Measurements from ENCODE around the gene MACIR. TPM values are rescaled to one million over a fixed set of nuclear protein-coding genes. Genes with fewer than 3 reads are reported as not detected.

MACIR gene
- total and polyA plus RNA-seq, 2 of the 13 experiments (the other 11 are each of a cell fraction or from before 2014, with no cell fraction given), result 2.4 to 4.4 TPM

DNA sequence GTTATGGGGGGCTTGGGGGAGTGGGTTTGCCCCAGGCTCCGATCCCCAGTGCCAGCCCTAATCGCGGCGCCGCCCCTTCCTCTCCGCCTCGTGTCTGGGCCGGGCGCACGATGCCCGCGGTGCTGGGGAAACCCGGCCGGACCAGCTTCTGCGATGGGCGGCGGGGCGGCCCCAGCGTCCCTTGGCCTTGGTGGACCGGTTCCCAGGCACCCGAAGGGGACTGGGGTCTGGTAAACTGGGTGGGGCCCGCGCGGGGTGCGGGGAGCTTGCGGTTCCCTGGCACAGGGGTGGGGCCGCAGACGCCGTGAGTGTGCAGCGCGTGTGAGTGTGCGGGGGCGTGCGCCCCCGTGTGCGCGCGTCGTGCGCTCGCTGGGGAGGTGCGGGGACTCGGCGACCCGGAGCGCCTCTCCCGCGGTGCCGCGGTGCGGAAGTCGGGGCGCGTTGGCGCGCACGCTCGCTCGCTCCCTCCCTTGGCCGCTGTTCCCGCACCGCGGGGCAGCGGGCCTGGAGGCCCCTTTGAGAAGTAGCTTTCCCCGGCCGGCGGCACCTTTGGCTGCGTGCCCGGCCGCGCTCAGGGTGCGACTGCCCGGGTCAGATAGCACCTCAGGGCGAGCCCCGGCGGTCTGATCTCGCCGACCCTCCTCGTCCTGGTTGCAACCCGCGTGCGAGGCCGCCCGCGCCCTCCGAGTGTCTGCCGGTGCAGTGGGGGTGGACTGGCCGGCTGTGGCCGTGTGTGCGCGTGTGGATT lies 568 bp downstream of the MACIR start (continued):
- TF ChIP-seq, protein P1, sequence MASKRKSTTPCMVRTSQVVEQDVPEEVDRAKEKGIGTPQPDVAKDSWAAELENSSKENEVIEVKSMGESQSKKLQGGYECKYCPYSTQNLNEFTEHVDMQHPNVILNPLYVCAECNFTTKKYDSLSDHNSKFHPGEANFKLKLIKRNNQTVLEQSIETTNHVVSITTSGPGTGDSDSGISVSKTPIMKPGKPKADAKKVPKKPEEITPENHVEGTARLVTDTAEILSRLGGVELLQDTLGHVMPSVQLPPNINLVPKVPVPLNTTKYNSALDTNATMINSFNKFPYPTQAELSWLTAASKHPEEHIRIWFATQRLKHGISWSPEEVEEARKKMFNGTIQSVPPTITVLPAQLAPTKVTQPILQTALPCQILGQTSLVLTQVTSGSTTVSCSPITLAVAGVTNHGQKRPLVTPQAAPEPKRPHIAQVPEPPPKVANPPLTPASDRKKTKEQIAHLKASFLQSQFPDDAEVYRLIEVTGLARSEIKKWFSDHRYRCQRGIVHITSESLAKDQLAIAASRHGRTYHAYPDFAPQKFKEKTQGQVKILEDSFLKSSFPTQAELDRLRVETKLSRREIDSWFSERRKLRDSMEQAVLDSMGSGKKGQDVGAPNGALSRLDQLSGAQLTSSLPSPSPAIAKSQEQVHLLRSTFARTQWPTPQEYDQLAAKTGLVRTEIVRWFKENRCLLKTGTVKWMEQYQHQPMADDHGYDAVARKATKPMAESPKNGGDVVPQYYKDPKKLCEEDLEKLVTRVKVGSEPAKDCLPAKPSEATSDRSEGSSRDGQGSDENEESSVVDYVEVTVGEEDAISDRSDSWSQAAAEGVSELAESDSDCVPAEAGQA (IDR thresholded peaks at IDR 0.05; ENCODE audit: low read depth), result no peak
- TF ChIP-seq, protein P1 (CRISPR knock-in tag; IDR thresholded peaks at IDR 0.05; ENCODE audit: borderline replicate concordance), result no peak; the same call in 1 of the 2 replicates
- no peak for TF ChIP-seq XBP1 (CRISPR knock-in tag; IDR thresholded peaks at IDR 0.05)
- TF ChIP-seq HIVEP1 (CRISPR knock-in tag; IDR thresholded peaks at IDR 0.05), result 0 out of 2 replicates have a peak, but pooled peaks have one; percentile 51
- TF ChIP-seq NONO (IDR thresholded peaks at IDR 0.05), result no peak
- TF ChIP-seq NONO (CRISPR knock-in tag; conservative IDR thresholded peaks at IDR 0.05), result no peak
- TF ChIP-seq, protein P2, sequence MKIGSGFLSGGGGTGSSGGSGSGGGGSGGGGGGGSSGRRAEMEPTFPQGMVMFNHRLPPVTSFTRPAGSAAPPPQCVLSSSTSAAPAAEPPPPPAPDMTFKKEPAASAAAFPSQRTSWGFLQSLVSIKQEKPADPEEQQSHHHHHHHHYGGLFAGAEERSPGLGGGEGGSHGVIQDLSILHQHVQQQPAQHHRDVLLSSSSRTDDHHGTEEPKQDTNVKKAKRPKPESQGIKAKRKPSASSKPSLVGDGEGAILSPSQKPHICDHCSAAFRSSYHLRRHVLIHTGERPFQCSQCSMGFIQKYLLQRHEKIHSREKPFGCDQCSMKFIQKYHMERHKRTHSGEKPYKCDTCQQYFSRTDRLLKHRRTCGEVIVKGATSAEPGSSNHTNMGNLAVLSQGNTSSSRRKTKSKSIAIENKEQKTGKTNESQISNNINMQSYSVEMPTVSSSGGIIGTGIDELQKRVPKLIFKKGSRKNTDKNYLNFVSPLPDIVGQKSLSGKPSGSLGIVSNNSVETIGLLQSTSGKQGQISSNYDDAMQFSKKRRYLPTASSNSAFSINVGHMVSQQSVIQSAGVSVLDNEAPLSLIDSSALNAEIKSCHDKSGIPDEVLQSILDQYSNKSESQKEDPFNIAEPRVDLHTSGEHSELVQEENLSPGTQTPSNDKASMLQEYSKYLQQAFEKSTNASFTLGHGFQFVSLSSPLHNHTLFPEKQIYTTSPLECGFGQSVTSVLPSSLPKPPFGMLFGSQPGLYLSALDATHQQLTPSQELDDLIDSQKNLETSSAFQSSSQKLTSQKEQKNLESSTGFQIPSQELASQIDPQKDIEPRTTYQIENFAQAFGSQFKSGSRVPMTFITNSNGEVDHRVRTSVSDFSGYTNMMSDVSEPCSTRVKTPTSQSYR (CRISPR knock-in tag; IDR thresholded peaks at IDR 0.05; ENCODE audit: borderline replicate concordance), result no peak; the same call in 1 of the 2 replicates
- TF ChIP-seq ZNF709 (CRISPR knock-in tag; IDR thresholded peaks at IDR 0.05), result no peak
- TF ChIP-seq ZNF468 (CRISPR knock-in tag; IDR thresholded peaks at IDR 0.05), result no peak
- TF ChIP-seq, protein P3, sequence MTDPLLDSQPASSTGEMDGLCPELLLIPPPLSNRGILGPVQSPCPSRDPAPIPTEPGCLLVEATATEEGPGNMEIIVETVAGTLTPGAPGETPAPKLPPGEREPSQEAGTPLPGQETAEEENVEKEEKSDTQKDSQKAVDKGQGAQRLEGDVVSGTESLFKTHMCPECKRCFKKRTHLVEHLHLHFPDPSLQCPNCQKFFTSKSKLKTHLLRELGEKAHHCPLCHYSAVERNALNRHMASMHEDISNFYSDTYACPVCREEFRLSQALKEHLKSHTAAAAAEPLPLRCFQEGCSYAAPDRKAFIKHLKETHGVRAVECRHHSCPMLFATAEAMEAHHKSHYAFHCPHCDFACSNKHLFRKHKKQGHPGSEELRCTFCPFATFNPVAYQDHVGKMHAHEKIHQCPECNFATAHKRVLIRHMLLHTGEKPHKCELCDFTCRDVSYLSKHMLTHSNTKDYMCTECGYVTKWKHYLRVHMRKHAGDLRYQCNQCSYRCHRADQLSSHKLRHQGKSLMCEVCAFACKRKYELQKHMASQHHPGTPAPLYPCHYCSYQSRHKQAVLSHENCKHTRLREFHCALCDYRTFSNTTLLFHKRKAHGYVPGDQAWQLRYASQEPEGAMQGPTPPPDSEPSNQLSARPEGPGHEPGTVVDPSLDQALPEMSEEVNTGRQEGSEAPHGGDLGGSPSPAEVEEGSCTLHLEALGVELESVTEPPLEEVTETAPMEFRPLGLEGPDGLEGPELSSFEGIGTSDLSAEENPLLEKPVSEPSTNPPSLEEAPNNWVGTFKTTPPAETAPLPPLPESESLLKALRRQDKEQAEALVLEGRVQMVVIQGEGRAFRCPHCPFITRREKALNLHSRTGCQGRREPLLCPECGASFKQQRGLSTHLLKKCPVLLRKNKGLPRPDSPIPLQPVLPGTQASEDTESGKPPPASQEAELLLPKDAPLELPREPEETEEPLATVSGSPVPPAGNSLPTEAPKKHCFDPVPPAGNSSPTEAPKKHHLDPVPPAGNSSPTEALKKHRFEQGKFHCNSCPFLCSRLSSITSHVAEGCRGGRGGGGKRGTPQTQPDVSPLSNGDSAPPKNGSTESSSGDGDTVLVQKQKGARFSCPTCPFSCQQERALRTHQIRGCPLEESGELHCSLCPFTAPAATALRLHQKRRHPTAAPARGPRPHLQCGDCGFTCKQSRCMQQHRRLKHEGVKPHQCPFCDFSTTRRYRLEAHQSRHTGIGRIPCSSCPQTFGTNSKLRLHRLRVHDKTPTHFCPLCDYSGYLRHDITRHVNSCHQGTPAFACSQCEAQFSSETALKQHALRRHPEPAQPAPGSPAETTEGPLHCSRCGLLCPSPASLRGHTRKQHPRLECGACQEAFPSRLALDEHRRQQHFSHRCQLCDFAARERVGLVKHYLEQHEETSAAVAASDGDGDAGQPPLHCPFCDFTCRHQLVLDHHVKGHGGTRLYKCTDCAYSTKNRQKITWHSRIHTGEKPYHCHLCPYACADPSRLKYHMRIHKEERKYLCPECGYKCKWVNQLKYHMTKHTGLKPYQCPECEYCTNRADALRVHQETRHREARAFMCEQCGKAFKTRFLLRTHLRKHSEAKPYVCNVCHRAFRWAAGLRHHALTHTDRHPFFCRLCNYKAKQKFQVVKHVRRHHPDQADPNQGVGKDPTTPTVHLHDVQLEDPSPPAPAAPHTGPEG (CRISPR knock-in tag; IDR thresholded peaks at IDR 0.05), result no peak
- no peak; the same call in 1 of the 2 replicates for TF ChIP-seq ZNF788 (CRISPR knock-in tag; IDR thresholded peaks at IDR 0.05; ENCODE audit: borderline replicate concordance)
- TF ChIP-seq ZFP82 (CRISPR knock-in tag; IDR thresholded peaks at IDR 0.05; ENCODE audit: borderline replicate concordance), result 0 out of 2 replicates have a peak, but pooled peaks have one; percentile 66
- no peak for TF ChIP-seq PHF5A (CRISPR knock-in tag; IDR thresholded peaks at IDR 0.05; ENCODE audit: low read depth, unreplicated experiment)
- 0 out of 2 replicates have a peak, but pooled peaks have one; percentile 13 for TF ChIP-seq SPEN (CRISPR knock-in tag; IDR thresholded peaks at IDR 0.05; ENCODE audit: low read depth)

Data from HepG2 (cell line).